ENCODE measurements around the gene ATOX1.

Gene ATOX1

GRCh38 chr5:151741678-151742423 is 16.6 kb downstream of the ATOX1 start:
- H3K4me3 ChIP-seq (ENCODE audit: low read length): no peak overlapping the region
- DNase-seq (ENCODE audit: low read depth): peak; percentile 89
- no peak for TF ChIP-seq CTCF (IDR thresholded peaks at IDR 0.05; ENCODE audit: insufficient read depth, low read depth, low read length, missing control alignments)

GRCh38 chr5:151740958-151741373 is 17.5 kb downstream of the ATOX1 start:
- no peak overlapping the region for H3K4me3 ChIP-seq (ENCODE audit: low read length)
- DNase-seq (ENCODE audit: low read depth): peak; percentile 60
- TF ChIP-seq CTCF (IDR thresholded peaks at IDR 0.05; ENCODE audit: insufficient read depth, low read depth, low read length, missing control alignments): no peak

DNA sequence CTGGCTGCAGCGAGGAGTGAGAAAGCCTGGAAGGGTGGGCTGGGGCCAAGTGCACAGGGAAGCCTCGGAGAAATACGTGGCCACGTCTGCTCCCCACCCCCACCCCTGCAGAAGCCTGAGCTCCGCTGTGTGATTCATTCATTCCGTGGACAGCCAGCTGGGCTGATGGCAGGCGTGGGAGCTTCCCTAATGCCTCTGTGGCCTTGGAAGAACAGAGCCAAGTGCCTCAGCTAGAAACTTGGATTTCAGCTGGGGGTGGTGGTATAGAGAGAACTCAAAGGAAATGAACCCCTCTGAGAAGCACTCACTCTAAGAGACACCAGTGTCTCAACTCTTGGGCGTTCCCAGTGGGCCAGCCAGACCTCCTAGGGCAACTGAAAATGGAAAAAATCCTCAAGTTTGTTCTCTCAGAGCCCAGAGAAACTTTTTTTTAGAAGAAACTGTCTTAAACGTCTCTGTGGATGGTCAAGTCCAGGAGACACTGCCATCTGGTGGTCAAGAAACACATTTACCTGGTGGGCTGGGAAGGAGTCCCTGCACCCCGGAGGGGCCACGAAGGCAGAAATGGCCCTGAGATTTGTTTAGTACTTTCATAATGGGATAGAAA is 18.0 kb downstream of the ATOX1 start:
- DNase-seq (ENCODE audit: low read depth): peak; percentile 63
- TF ChIP-seq CTCF (IDR thresholded peaks at IDR 0.05; ENCODE audit: insufficient read depth, low read depth, low read length, missing control alignments): peak; percentile 82

DNA sequence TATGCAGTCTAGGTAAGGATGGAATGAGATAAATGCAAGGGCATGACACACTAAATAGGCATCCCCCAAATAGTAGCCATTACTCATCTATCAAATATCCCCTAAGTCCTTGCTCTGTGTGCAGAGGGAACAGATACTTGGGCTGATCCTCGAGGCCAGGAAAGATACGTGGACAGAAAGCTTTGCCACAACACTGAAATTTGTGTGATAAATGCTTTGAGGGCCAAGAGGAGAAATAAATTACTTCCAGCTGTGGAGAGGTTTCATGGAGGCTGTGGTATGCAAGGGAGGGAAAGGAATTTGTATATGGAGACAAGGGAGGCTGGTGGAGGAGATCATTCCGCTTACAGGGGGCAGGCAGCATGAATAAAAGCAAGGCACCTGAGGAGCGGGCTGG is 18.5 kb downstream of the ATOX1 start:
- no peak overlapping the region for H3K4me3 ChIP-seq (ENCODE audit: low read length)
- no peak for TF ChIP-seq CTCF (IDR thresholded peaks at IDR 0.05; ENCODE audit: insufficient read depth, low read depth, low read length, missing control alignments)
- DNase-seq (ENCODE audit: low read depth): peak; percentile 36

More for the DNA sequence above, 18.0 kb downstream of the ATOX1 start:
- H3K4me3 ChIP-seq (ENCODE audit: low read length): no peak overlapping the region

- no peak for TF ChIP-seq CTCF (IDR thresholded peaks at IDR 0.05; ENCODE audit: insufficient read depth, low read depth, low read length, missing control alignments)
Measured at GRCh38 chr5:151739395-151739794, 19.0 kb downstream of the ATOX1 start.

GRCh38 chr5:151738125-151738848 is 20.1 kb downstream of the ATOX1 start:
- no peak overlapping the region for H3K4me3 ChIP-seq (ENCODE audit: low read length)
- no peak for DNase-seq (ENCODE audit: low read depth)
- TF ChIP-seq CTCF (IDR thresholded peaks at IDR 0.05; ENCODE audit: insufficient read depth, low read depth, low read length, missing control alignments): no peak

More at GRCh38 chr5:151739395-151739794, 19.0 kb downstream of the ATOX1 start:
- DNase-seq (ENCODE audit: low read depth): no peak
- H3K4me3 ChIP-seq (ENCODE audit: low read length): no peak overlapping the region

Data from epithelial cell of esophagus (primary cell).